Umbilical cord (tissue), 2 donors: ENCODE measurements around the gene DPH3. TPM values are rescaled to one million over a fixed set of nuclear protein-coding genes. Genes with fewer than 3 reads are reported as not detected.

Source experiments
- DNase-seq: peaks from one replicate; pipeline ENCODE4 v3.0.0-alpha.2; 2015; ENCODE audit warnings: low spot score
- total RNA-seq: library from RNA; depleted of rRNA; stranded (reverse); fragments of >200 nt; gene quantifications from one replicate; pipeline ENCODE4 v1.2.3, GENCODE V29; 2014; ENCODE audit warnings: low replicate concordance; ENCODE audit not compliant: insufficient read depth

Gene DPH3
- total RNA-seq, 1 donor from 2014 or later, result 31.5 TPM

- no peak for DNase-seq
Measured at GRCh38 chr3:16233806-16234205, 30.9 kb downstream of the DPH3 start.

- no peak for DNase-seq
Measured at GRCh38 chr3:16231983-16232382, 32.8 kb downstream of the DPH3 start.

- DNase-seq, result no peak
Measured at GRCh38 chr3:16229681-16230080, 35.1 kb downstream of the DPH3 start.

GRCh38 chr3:16227566-16227965 lies 37.2 kb downstream of the DPH3 start:
- no peak for DNase-seq

- DNase-seq, result no peak
Measured at GRCh38 chr3:16224325-16224724, 40.4 kb downstream of the DPH3 start.

GRCh38 chr3:16222547-16222946 lies 42.2 kb downstream of the DPH3 start:
- DNase-seq, result no peak

- DNase-seq, result no peak
Measured at GRCh38 chr3:16221990-16222389, 42.8 kb downstream of the DPH3 start.

GRCh38 chr3:16219777-16220176 lies 45.0 kb downstream of the DPH3 start:
- DNase-seq, result no peak

GRCh38 chr3:16216373-16216935 lies 48.3 kb downstream of the DPH3 start:
- DNase-seq, result no peak

- no peak for DNase-seq
Measured at GRCh38 chr3:16214366-16214765, 50.4 kb downstream of the DPH3 start.

GRCh38 chr3:16211176-16211904 lies 53.4 kb downstream of the DPH3 start:
- DNase-seq, result no peak

Other genes starting within 250 kb of the DPH3 start
- gene GALNT15, start 90.3 kb downstream of the DPH3 start, total RNA-seq, result 3.9 TPM
- gene OXNAD1, start 269 bp upstream of the DPH3 start, total RNA-seq, result 26.5 TPM
- 21.2 TPM for gene RFTN1, start 248.8 kb upstream of the DPH3 start, total RNA-seq